ENCODE data around the gene FOXR1. TPM values are rescaled to one million over a fixed set of nuclear protein-coding genes. Genes with fewer than 3 reads are reported as not detected.
A peak's percentile ranks its signal among the peaks of the same experiment; 100 is the strongest.

Gene FOXR1
- total and polyA plus RNA-seq, 2 experiments from 2014 or later: 0.42 TPM; not detected in 1

DNA sequence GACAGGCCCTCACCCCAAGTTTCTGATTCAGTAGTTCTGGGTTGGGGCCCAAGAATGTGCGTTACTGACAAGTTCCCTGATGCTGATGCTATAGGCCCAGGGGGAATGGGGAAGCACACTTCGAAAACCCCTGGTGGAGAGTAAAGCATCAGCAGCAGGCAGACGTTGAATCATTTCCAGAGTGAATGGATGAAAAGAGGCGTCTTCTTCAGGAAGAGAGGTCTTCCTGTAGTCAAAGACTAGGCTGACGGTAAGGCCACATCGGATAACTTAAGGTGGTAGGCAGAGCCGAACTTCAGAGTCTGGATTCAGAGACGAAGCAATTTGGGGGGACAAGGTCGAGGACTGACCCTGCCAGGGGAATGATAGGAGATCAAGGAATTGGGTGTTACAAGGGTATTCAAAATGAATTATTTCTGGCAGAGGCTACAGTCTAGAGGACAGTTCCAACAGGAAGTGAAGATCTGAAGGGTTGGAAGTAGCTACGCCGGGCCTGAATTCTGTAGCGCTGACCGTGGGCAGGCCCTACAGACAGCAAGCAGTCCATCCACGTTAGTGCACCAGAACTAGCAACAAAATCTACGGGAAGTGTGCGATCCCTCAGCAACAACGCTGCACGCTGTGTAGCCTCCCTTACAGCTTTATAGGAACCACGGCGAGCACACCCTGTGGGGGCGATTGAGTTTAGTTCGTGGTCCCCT lies 25.5 kb downstream of the FOXR1 start:
- H3K4me3 ChIP-seq: peak overlapping the region; percentile 59
- no peaks in the 10 kb centered on the region for H3K4me1 ChIP-seq (ENCODE audit: low read depth)
- H3K36me3 ChIP-seq: peaks cover 19% of the 10 kb centered on the region
- peak in 1 of 2 donors; percentile 29 for DNase-seq (ENCODE audit: low read depth in 1 of 2, low spot score in 1 of 2)
- TF ChIP-seq, protein P1, sequence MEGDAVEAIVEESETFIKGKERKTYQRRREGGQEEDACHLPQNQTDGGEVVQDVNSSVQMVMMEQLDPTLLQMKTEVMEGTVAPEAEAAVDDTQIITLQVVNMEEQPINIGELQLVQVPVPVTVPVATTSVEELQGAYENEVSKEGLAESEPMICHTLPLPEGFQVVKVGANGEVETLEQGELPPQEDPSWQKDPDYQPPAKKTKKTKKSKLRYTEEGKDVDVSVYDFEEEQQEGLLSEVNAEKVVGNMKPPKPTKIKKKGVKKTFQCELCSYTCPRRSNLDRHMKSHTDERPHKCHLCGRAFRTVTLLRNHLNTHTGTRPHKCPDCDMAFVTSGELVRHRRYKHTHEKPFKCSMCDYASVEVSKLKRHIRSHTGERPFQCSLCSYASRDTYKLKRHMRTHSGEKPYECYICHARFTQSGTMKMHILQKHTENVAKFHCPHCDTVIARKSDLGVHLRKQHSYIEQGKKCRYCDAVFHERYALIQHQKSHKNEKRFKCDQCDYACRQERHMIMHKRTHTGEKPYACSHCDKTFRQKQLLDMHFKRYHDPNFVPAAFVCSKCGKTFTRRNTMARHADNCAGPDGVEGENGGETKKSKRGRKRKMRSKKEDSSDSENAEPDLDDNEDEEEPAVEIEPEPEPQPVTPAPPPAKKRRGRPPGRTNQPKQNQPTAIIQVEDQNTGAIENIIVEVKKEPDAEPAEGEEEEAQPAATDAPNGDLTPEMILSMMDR (IDR thresholded peaks at IDR 0.05; ENCODE audit: low read depth, low read length): peak; percentile 17
- H3K9me3 ChIP-seq (ENCODE audit: low read depth): no peaks in the 10 kb centered on the region
- no peak overlapping the region for H3K27ac ChIP-seq
- H3K27me3 ChIP-seq: no peaks in the 10 kb centered on the region

DNA sequence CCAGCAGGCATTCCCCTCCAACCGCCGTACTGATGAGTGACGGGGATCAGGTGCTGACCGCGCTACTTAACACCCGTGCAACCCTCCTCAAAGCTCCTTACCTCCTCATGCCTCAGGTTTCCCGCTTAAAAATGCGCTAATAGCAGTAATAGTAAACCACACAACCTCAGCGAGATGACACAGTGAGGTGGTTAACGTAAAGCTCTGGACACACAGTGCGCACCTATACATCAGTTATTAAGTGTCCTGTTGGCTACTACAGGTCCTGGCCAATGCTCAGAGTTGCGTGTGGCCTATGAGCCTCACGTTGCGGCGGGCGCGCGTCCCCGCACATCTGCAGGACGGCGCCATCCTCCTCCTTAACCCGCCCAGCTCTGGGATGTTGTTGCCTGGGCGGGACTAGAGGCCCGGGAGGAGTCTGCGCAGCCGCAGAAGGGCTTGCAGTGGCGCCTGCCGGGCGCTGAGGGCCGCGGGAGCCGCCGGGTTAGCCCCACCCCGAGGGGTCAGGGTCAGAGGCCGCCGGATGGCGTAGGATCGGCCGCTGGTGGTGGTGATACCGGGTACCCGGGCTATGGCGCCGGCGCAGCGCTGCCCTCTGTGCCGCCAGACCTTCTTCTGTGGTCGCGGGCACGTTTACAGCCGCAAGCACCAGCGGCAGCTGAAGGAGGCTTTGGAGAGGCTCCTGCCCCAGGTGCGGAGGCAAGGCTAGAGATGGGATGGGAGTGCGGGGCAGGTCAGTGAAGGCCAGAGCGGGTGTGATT lies 26.2 kb downstream of the FOXR1 start, which contains the start of gene CENATAC:
Gene CENATAC, plus strand, starts transcription at position 512 of the 761 bp plus-strand sequence. Its CDS starts 60 bp downstream, at position 572.
- peak within 1 kb of the TSS; percentile 36 for H3K27ac ChIP-seq
- H3K4me3 ChIP-seq: peak within 1 kb of the TSS; percentile 59
- peak; percentile 87 to 94 for DNase-seq (ENCODE audit: low read depth in 1 of 2, low spot score in 1 of 2)
- H3K9me3 ChIP-seq (ENCODE audit: low read depth): no peaks in the 10 kb centered on the region
- H3K4me1 ChIP-seq (ENCODE audit: low read depth): no peaks in the 10 kb centered on the region
- H3K27me3 ChIP-seq: no peaks in the 10 kb centered on the region
- TF ChIP-seq, protein P1 (IDR thresholded peaks at IDR 0.05; ENCODE audit: low read depth, low read length): no peak
- H3K36me3 ChIP-seq: peaks cover 19% of the 10 kb centered on the region

- Histone ChIP-seq H3K27me3 (no peaks in the 10 kb centered on the region), H3K4me3 (peak overlapping the region; percentile 59), H3K4me1 (ENCODE audit: low read depth) (no peaks in the 10 kb centered on the region), H3K27ac (peak overlapping the region; percentile 36), H3K36me3 (peaks cover 19% of the 10 kb centered on the region), H3K9me3 (ENCODE audit: low read depth) (no peaks in the 10 kb centered on the region)
- DNase-seq (ENCODE audit: low read depth in 1 of 2, low spot score in 1 of 2): no peak
- TF ChIP-seq, protein P1 (IDR thresholded peaks at IDR 0.05; ENCODE audit: low read depth, low read length): no peak
These were observed 26.8 kb downstream of the FOXR1 start for GRCh38 chr11:118998388-118998717.

DNA sequence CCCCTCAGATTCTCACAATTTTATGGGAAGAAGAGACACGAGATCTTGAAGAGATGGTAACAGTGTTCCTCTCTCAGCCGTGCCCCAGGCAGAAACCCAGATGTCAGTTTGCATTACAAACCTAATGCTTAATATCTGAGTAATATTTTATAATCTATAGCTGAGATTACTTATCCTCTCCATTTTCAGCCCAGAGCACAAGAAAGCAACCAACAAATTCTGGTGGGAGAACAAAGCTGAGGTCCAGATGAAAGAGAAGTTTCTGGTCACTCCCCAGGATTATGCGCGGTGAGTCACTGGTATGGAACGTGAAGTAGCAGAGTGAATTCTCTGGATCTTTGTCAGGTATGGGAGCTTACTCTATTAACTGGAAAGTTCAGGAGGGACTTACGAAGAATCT lies 27.3 kb downstream of the FOXR1 start:
- DNase-seq (ENCODE audit: low read depth in 1 of 2, low spot score in 1 of 2): peak in 1 of 2 donors; percentile 65
- Histone ChIP-seq H3K4me3 (peak overlapping the region; percentile 59), H3K27ac (no peak overlapping the region), H3K27me3 (no peaks in the 10 kb centered on the region), H3K4me1 (ENCODE audit: low read depth) (no peaks in the 10 kb centered on the region), H3K36me3 (peaks cover 21% of the 10 kb centered on the region), H3K9me3 (ENCODE audit: low read depth) (no peaks in the 10 kb centered on the region)
- TF ChIP-seq, protein P1 (IDR thresholded peaks at IDR 0.05; ENCODE audit: low read depth, low read length): no peak

DNA sequence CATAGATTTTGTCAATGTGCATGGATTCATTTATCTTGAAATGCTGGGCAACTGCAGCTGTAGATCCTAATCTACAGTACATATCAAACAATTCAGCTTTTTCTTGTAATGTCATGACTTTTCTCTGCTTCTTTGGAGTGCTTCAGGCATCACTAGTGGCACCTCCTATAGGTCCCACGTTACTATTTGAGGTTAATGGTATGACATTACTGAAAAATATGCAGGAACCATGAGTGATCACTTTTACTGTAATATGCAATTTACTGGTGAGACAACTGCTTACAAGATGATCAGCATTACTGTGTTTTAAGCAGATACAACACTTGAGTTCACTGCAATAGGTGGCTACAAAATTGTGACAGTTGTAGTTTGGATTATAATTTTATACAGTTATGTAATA lies 29.3 kb downstream of the FOXR1 start:
- H3K9me3 ChIP-seq (ENCODE audit: low read depth): no peaks in the 10 kb centered on the region
- no peak overlapping the region for H3K4me3 ChIP-seq
- DNase-seq (ENCODE audit: low read depth in 1 of 2, low spot score in 1 of 2): no peak
- H3K27ac ChIP-seq: no peak overlapping the region
- TF ChIP-seq, protein P1 (IDR thresholded peaks at IDR 0.05; ENCODE audit: low read depth, low read length): no peak
- no peaks in the 10 kb centered on the region for H3K27me3 ChIP-seq
- peaks cover 24% of the 10 kb centered on the region for H3K36me3 ChIP-seq
- no peaks in the 10 kb centered on the region for H3K4me1 ChIP-seq (ENCODE audit: low read depth)
